ENCODE results near the gene NATD1.
A peak's percentile ranks its signal among the peaks of the same experiment; 100 is the strongest.

NATD1 gene

GRCh38 chr17:21275047-21275578, 21.9 kb upstream of the NATD1 start:
- DNase-seq, result no peak

- DNase-seq, result no peak
Measured at GRCh38 chr17:21272881-21273792, 19.9 kb upstream of the NATD1 start.

- no peak for DNase-seq
Measured at GRCh38 chr17:21272250-21272649, 19.0 kb upstream of the NATD1 start.

- no peak for DNase-seq
Measured at GRCh38 chr17:21271454-21272183, 18.4 kb upstream of the NATD1 start.

GRCh38 chr17:21269394-21269793, 16.2 kb upstream of the NATD1 start:
- no peak for DNase-seq

- no peak for DNase-seq
Measured at GRCh38 chr17:21268596-21269188, 15.5 kb upstream of the NATD1 start.

- DNase-seq, result peak; percentile 82
Measured at GRCh38 chr17:21263376-21263775, 10.2 kb upstream of the NATD1 start.

GRCh38 chr17:21262259-21262993, 9.2 kb upstream of the NATD1 start:
- no peak for DNase-seq

- DNase-seq, result no peak
Measured at GRCh38 chr17:21258593-21258992, 5.4 kb upstream of the NATD1 start.

- no peak for DNase-seq
Measured at GRCh38 chr17:21253646-21254441, 634 bp upstream of the NATD1 start.

- no peak for DNase-seq
Measured at GRCh38 chr17:21252289-21252795, 868 bp downstream of the NATD1 start.

- no peak for DNase-seq
Measured at GRCh38 chr17:21251337-21252010, 1.7 kb downstream of the NATD1 start.

GRCh38 chr17:21250854-21251253, 2.4 kb downstream of the NATD1 start:
- no peak for DNase-seq

- DNase-seq, result no peak
Measured at GRCh38 chr17:21249920-21250703, 3.1 kb downstream of the NATD1 start.

GRCh38 chr17:21249086-21249795, 4.0 kb downstream of the NATD1 start:
- no peak for DNase-seq

GRCh38 chr17:21248500-21248899, 4.7 kb downstream of the NATD1 start:
- no peak for DNase-seq

- DNase-seq, result no peak
Measured at GRCh38 chr17:21247552-21248258, 5.5 kb downstream of the NATD1 start.

GRCh38 chr17:21246698-21247097, 6.5 kb downstream of the NATD1 start:
- no peak for DNase-seq

GRCh38 chr17:21245639-21246084, 7.5 kb downstream of the NATD1 start:
- DNase-seq, result no peak

All from HCEC 1CT (cell line).